T-helper 17 cell (primary cell): ENCODE results near the gene EIF4G1. TPM values are rescaled to one million over a fixed set of nuclear protein-coding genes. Genes with fewer than 3 reads are reported as not detected.
A peak's percentile ranks its signal among the peaks of the same experiment; 100 is the strongest.

Experiments used
- ATAC-seq: fragments of 150-1000 bp; cut with Tn5 transposase; 2 replicates; pipeline ENCODE4 v1.10.0; 2021; ENCODE audit warnings: mild to moderate bottlenecking, moderate library complexity
- DNase-seq, 3 donors: peaks; one replicate each; pipeline versions ENCODE4 v3.0.0 to v3.0.0-alpha.2; 2020 to 2021
- H3K9me3 ChIP-seq: one replicate; pipeline ENCODE4 v1.7.0; 2013; ENCODE audit warnings: low read length, mild to moderate bottlenecking; ENCODE audit not compliant: control insufficient read depth, poor library complexity, severe bottlenecking
- H3K27ac Mint-ChIP-seq: one replicate; pipeline ENCODE4 v1.8.0; 2022; ENCODE audit warnings: mild to moderate bottlenecking, moderate library complexity, mixed read lengths
- H3K27me3 Mint-ChIP-seq: one replicate; pipeline ENCODE4 v1.8.0; 2022; ENCODE audit warnings: mixed read lengths
- H3K36me3 Mint-ChIP-seq: one replicate; pipeline ENCODE4 v1.8.0; 2022; ENCODE audit warnings: low read depth, mixed read lengths
- H3K4me1 Mint-ChIP-seq: one replicate; pipeline ENCODE4 v1.8.0; 2022; ENCODE audit warnings: mild to moderate bottlenecking, mixed read lengths
- H3K4me3 Mint-ChIP-seq: one replicate; pipeline ENCODE4 v1.8.0; 2022; ENCODE audit warnings: mild to moderate bottlenecking, moderate library complexity, mixed read lengths
- total RNA-seq, 4 donors: library from RNA in 2 of 4; stranded (reverse) in 2 of 4; gene quantifications; one replicate each; pipeline ENCODE4 v1.2.3 and lab custom pipeline; 2022 to 2026

Gene EIF4G1
- total RNA-seq, 2 donors from 2014 or later, result 226 to 236 TPM

GRCh38 chr3:184379358-184380184, 65.2 kb downstream of the EIF4G1 start, which contains the start of gene CHRD:
Gene CHRD, plus strand, starts transcription at chr3:184380054. Its CDS starts 265 bp downstream, at chr3:184380319.
- no peak for DNase-seq
- no peak for ATAC-seq
- Mint-ChIP-seq H3K36me3 (peaks cover 9% of the 10 kb centered on the region), H3K27me3 (peaks cover 76% of the 10 kb centered on the region), H3K4me1 (peaks cover 6% of the 10 kb centered on the region), H3K4me3 (peak within 1 kb of the TSS; percentile 88), H3K27ac (no peak within 1 kb of the TSS)
- H3K9me3 ChIP-seq, result no peaks in the 10 kb centered on the region

GRCh38 chr3:184380185-184380626, 65.8 kb downstream of the EIF4G1 start:
- ATAC-seq (peak; percentile 57), DNase-seq (no peak)
- H3K4me1 Mint-ChIP-seq, result peaks cover 6% of the 10 kb centered on the region
- no peak overlapping the region for H3K27ac Mint-ChIP-seq
- H3K27me3 Mint-ChIP-seq, result peaks cover 78% of the 10 kb centered on the region
- peaks cover 8% of the 10 kb centered on the region for H3K36me3 Mint-ChIP-seq
- H3K9me3 ChIP-seq, result no peaks in the 10 kb centered on the region
- no peak overlapping the region for H3K4me3 Mint-ChIP-seq

- peaks cover 2% of the 10 kb centered on the region for H3K4me1 Mint-ChIP-seq
- H3K27me3 Mint-ChIP-seq, result peaks cover 74% of the 10 kb centered on the region
- H3K9me3 ChIP-seq, result no peaks in the 10 kb centered on the region
- ATAC-seq, result peak; percentile 66
- H3K27ac Mint-ChIP-seq, result no peak overlapping the region
- peak overlapping the region; percentile 81 for H3K4me3 Mint-ChIP-seq
- H3K36me3 Mint-ChIP-seq, result peaks cover 3% of the 10 kb centered on the region
- no peak for DNase-seq
These were observed 66.3 kb downstream of the EIF4G1 start for GRCh38 chr3:184380627-184381260.

- Mint-ChIP-seq H3K36me3 (peaks cover 2% of the 10 kb centered on the region), H3K27me3 (peaks cover 70% of the 10 kb centered on the region), H3K4me1 (peaks cover 2% of the 10 kb centered on the region), H3K4me3 (peak overlapping the region; percentile 81), H3K27ac (no peak overlapping the region)
- DNase-seq (no peak), ATAC-seq (peak; percentile 40)
- H3K9me3 ChIP-seq, result no peaks in the 10 kb centered on the region
These were observed 67.1 kb downstream of the EIF4G1 start for GRCh38 chr3:184381261-184382224.

- H3K27me3 Mint-ChIP-seq, result peaks cover 70% of the 10 kb centered on the region
- ATAC-seq (no peak), DNase-seq (no peak)
- no peak overlapping the region for H3K4me3 Mint-ChIP-seq
- H3K9me3 ChIP-seq, result no peaks in the 10 kb centered on the region
- peaks cover 2% of the 10 kb centered on the region for H3K36me3 Mint-ChIP-seq
- peaks cover 2% of the 10 kb centered on the region for H3K4me1 Mint-ChIP-seq
- H3K27ac Mint-ChIP-seq, result no peak overlapping the region
These were observed 68.1 kb downstream of the EIF4G1 start for GRCh38 chr3:184382326-184383032.

- Mint-ChIP-seq H3K4me3 (no peak overlapping the region), H3K27ac (no peak overlapping the region), H3K4me1 (peaks cover 2% of the 10 kb centered on the region), H3K27me3 (peaks cover 70% of the 10 kb centered on the region), H3K36me3 (peaks cover 3% of the 10 kb centered on the region)
- DNase-seq, result no peak
- H3K9me3 ChIP-seq, result no peaks in the 10 kb centered on the region
- ATAC-seq, result no peak
These were observed 68.8 kb downstream of the EIF4G1 start for GRCh38 chr3:184383033-184383740.

GRCh38 chr3:184384342-184384741, 69.9 kb downstream of the EIF4G1 start:
- Mint-ChIP-seq H3K27ac (no peak overlapping the region), H3K4me1 (peaks cover 2% of the 10 kb centered on the region), H3K4me3 (no peak overlapping the region), H3K27me3 (peaks cover 65% of the 10 kb centered on the region), H3K36me3 (peaks cover 2% of the 10 kb centered on the region)
- ATAC-seq (no peak), DNase-seq (no peak)
- H3K9me3 ChIP-seq, result no peaks in the 10 kb centered on the region

Other genes with a start within 250 kb of the EIF4G1 start
- gene HTR3E, start 217.5 kb upstream of the EIF4G1 start, total RNA-seq, result not detected
- gene EIF2B5, start 179.2 kb upstream of the EIF4G1 start, total RNA-seq, result 10 to 100 TPM; 49.5 to 53.8 TPM
- 10 to 100 TPM; 31.5 to 42.9 TPM for gene DVL3, start 159.2 kb upstream of the EIF4G1 start, total RNA-seq
- 100 to 1,000 TPM; 120 to 164 TPM for gene AP2M1, start 139.8 kb upstream of the EIF4G1 start, total RNA-seq
- gene ABCF3, start 128.4 kb upstream of the EIF4G1 start, total RNA-seq, result 100 to 1,000 TPM; 118 to 120 TPM
- gene VWA5B2, start 85.0 kb upstream of the EIF4G1 start, total RNA-seq, result not detected
- 10 to 100 TPM; 17.6 to 24.1 TPM for gene ALG3, start 65.6 kb upstream of the EIF4G1 start, total RNA-seq
- under 1 TPM; 0.45 to 0.65 TPM for gene EEF1AKMT4, start 64.9 kb upstream of the EIF4G1 start, total RNA-seq
- under 1 TPM; 0.20 to 0.31 TPM for gene CAMK2N2, start 53.1 kb upstream of the EIF4G1 start, total RNA-seq
- not detected for gene ECE2, start 38.6 kb upstream of the EIF4G1 start, total RNA-seq
- gene PSMD2, start 15.4 kb upstream of the EIF4G1 start, total RNA-seq, result 100 to 1,000 TPM; 149 to 171 TPM
- gene FAM131A, start 23.0 kb downstream of the EIF4G1 start, total RNA-seq, result 10 to 100 TPM in 1 of 2 donors, 1 to 10 TPM in 1; 7.9 to 10.9 TPM
- gene CLCN2, start 47.0 kb downstream of the EIF4G1 start, total RNA-seq, result 1 to 10 TPM; 4.6 TPM
- 10 to 100 TPM; 28.6 to 38.3 TPM for gene POLR2H, start 47.1 kb downstream of the EIF4G1 start, total RNA-seq
- not detected for gene THPO, start 63.6 kb downstream of the EIF4G1 start, total RNA-seq
- not detected for gene CHRD, start 65.4 kb downstream of the EIF4G1 start, total RNA-seq
- under 1 TPM in 1 of 2 donors, not detected in 1; 0.35 TPM for gene EPHB3, start 247.2 kb downstream of the EIF4G1 start, total RNA-seq